K562 (cell line): ENCODE results near the gene C2CD4B. TPM values are rescaled to one million over a fixed set of nuclear protein-coding genes. Genes with fewer than 3 reads are reported as not detected.

Experiments
- ARID1B ChIP-seq: fragments of 450-650 bp; IDR thresholded peaks from 2 replicates; pipeline ENCODE4 v1.6.1; 2016; ENCODE audit warnings: antibody characterized with exemption, mild to moderate bottlenecking, inconsistent platforms
- CAMTA2 ChIP-seq: fragments of 250-450 bp; sonication (Bioruptor Pico); conservative IDR thresholded peaks from 2 replicates; pipeline ENCODE4 v1.5.1; 2022
- CC2D1A ChIP-seq: fragments of 450-650 bp; IDR thresholded peaks from 2 replicates; pipeline ENCODE4 v1.6.1; 2017; ENCODE audit warnings: mild to moderate bottlenecking
- EP400 ChIP-seq: fragments of 450-650 bp; IDR thresholded peaks from 2 replicates; pipeline ENCODE4 v1.6.1; 2017; ENCODE audit warnings: antibody characterized with exemption, mild to moderate bottlenecking, moderate library complexity
- KDM5B ChIP-seq: fragments of 200-600 bp; sonication (generic); IDR thresholded peaks from 2 replicates; pipeline ENCODE4 v1.6.1; 2012; ENCODE audit warnings: low read depth, mild to moderate bottlenecking, moderate library complexity, low read length, control low read depth, inconsistent platforms; ENCODE audit not compliant: insufficient replicate concordance
- NCOA4 ChIP-seq: fragments of 450-650 bp; IDR thresholded peaks from 2 replicates; pipeline ENCODE4 v1.6.1; 2018; ENCODE audit warnings: mild to moderate bottlenecking; ENCODE audit not compliant: partially characterized antibody
- NFRKB ChIP-seq: fragments of 450-650 bp; IDR thresholded peaks from 2 replicates; pipeline ENCODE4 v1.6.1; 2016; ENCODE audit warnings: low read depth
- PTBP1 ChIP-seq: fragments of 200-400 bp; formaldehyde crosslinking; IDR thresholded peaks from 2 replicates; pipeline ENCODE4 v1.6.1; 2017; ENCODE audit warnings: low read depth, low read length
- PTRF ChIP-seq: fragments of 450-650 bp; IDR thresholded peaks from 2 replicates; pipeline ENCODE4 v1.6.1; 2016; ENCODE audit warnings: mild to moderate bottlenecking, missing genetic modification characterization, missing compliant biosample characterization
- PURB ChIP-seq: sonication (generic); formaldehyde crosslinking; IDR thresholded peaks from 2 replicates; pipeline ENCODE4 v1.9.0; 2021; ENCODE audit warnings: low read depth, mild to moderate bottlenecking, missing genetic modification reagents
- SMAD4 ChIP-seq: fragments of 250-450 bp; sonication (Bioruptor Pico); conservative IDR thresholded peaks from 2 replicates; pipeline ENCODE4 v1.8.0; 2021; ENCODE audit warnings: inconsistent platforms, mild to moderate bottlenecking, moderate library complexity
- SMARCB1 ChIP-seq: IDR thresholded peaks from 2 replicates; pipeline ENCODE4 v1.6.1; 2011; ENCODE audit warnings: improper control_type of control experiment, low read depth; ENCODE audit not compliant: insufficient read length
- TAF9B ChIP-seq: fragments of 450-650 bp; IDR thresholded peaks from 2 replicates; pipeline ENCODE4 v1.6.1; 2018; ENCODE audit warnings: mild to moderate bottlenecking; ENCODE audit not compliant: partially characterized antibody
- ZNF143 ChIP-seq: sonication (generic); formaldehyde crosslinking; IDR thresholded peaks from 2 replicates; pipeline ENCODE4 v1.9.0; 2022; ENCODE audit warnings: mild to moderate bottlenecking, missing genetic modification reagents
- ZNF324 ChIP-seq: fragments of 250-450 bp; sonication (Bioruptor Pico); IDR thresholded peaks from 2 replicates; pipeline ENCODE4 v1.4.0; 2020; ENCODE audit warnings: mild to moderate bottlenecking
- ZNF408 ChIP-seq: fragments of 250-450 bp; sonication (Bioruptor Pico); IDR thresholded peaks from 2 replicates; pipeline ENCODE4 v1.4.0; 2020; ENCODE audit warnings: low read depth, mild to moderate bottlenecking, moderate library complexity
- ZNF695 ChIP-seq: fragments of 450-650 bp; formaldehyde crosslinking; IDR thresholded peaks from 2 replicates; pipeline ENCODE4 v1.4.0; 2020; ENCODE audit warnings: mild to moderate bottlenecking, moderate library complexity
- ZNF717 ChIP-seq: fragments of 250-450 bp; sonication (Bioruptor Pico); IDR thresholded peaks from 2 replicates; pipeline ENCODE4 v1.5.0; 2021
- polyA plus RNA-seq, 8 experiments: library from polyadenylated mRNA; depleted of rRNA in 4 of 8; stranded (reverse) in 5 of 8; unstranded in 3 of 8; fragments of >200 nt; fragmentation: Nextera tagmentation in 2 of 8; fragmentation: Illumina TruSeq in 1 of 8; extraction: Ambion mirVana in 2 of 8; extraction: Trizol in 1 of 8; gene quantifications; 2 replicates each; pipeline versions ENCODE4 v1.2.1 to v1.2.3, GENCODE V29; 2011 to 2014; ENCODE audit warnings: inconsistent platforms in 1 of 8, missing spikeins in 1 of 8
- total RNA-seq, 7 experiments: library from RNA; depleted of rRNA in 6 of 7; stranded (reverse); fragments of >200 nt in 6 of 7; fragmentation: Illumina TruSeq in 2 of 7; extraction: Trizol in 2 of 7; gene quantifications; 2 replicates each; pipeline versions ENCODE4 v1.2.1 to v1.2.3, GENCODE V29; 2011 to 2021; ENCODE audit warnings: low replicate concordance in 1 of 7
- TF ChIP-seq, protein P1 (sequence below), 2 experiments: fragments of 450-650 bp; conservative IDR thresholded peaks; 2 replicates each; pipeline ENCODE4 v1.6.1; 2017; ENCODE audit warnings: mild to moderate bottlenecking in 2 of 2, moderate library complexity in 2 of 2
- TF ChIP-seq, protein P2 (sequence below): fragments of 450-650 bp; formaldehyde crosslinking; IDR thresholded peaks from 2 replicates; pipeline ENCODE4 v1.4.0; 2022; ENCODE audit warnings: mild to moderate bottlenecking, moderate library complexity
- TF ChIP-seq, protein P3 (sequence below): fragments of 450-650 bp; formaldehyde crosslinking; IDR thresholded peaks from 2 replicates; pipeline ENCODE4 v1.4.0; 2020; ENCODE audit warnings: mild to moderate bottlenecking, moderate library complexity
- TF ChIP-seq, protein P4 (sequence below): fragments of 450-650 bp; IDR thresholded peaks from 2 replicates; pipeline ENCODE4 v1.6.1; 2017; ENCODE audit warnings: antibody characterized with exemption, mild to moderate bottlenecking

Gene C2CD4B
- total and polyA plus RNA-seq, 9 of the 15 experiments (the other 6 are each of a cell fraction or from before 2014, with no cell fraction given) = 0.11 TPM; not detected in 8

DNA sequence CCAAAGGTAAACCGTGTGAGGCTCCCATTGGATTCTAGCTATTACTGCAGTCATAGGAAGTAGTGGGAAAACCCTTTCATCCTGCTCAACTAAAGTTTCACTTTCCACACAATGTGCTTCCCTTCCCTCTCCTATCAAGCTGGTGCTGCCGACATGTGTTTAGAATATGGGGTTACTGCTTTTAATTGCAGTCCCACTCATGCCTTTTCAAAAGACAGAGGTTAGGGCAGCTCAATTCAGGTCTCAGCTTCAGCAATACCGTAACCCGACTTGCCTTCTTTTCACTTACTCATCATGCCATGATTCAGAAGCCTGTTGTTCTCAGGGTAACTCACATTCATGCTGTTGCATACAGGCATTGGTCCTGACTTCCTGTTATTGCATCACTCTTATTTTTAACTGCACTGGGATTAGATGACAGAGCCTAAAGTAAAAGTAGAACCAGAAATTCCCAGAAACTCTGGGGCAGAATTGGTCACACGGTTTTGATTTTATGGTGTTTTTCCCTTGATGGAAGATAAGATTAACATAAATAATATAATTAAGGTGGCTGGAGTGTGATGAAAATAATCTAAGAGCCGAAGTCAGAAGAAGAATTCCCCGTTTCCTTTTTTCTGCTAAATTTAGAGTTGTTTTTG, 45.7 kb downstream of the C2CD4B start (continued):
- TF ChIP-seq CAMTA2 (CRISPR knock-in tag) (no peak), ZNF408 (CRISPR knock-in tag) (no peak), PTRF (tag) (no peak), PURB (CRISPR knock-in tag) (no peak), PTBP1 (no peak), SMAD4 (CRISPR knock-in tag) (peak; percentile 51; the same call in 1 of the 2 replicates), SMARCB1 (no peak), ARID1B (peak; percentile 48; the same call in 1 of the 2 replicates), KDM5B (no peak), TAF9B (no peak), CC2D1A (no peak), ZNF717 (CRISPR knock-in tag) (no peak), NCOA4 (no peak), ZNF324 (CRISPR knock-in tag) (no peak), ZNF695 (CRISPR knock-in tag) (no peak), NFRKB (no peak), ZNF143 (CRISPR knock-in tag) (no peak), EP400 (peak; percentile 47; the same call in 1 of the 2 replicates)
- TF ChIP-seq, protein P1, sequence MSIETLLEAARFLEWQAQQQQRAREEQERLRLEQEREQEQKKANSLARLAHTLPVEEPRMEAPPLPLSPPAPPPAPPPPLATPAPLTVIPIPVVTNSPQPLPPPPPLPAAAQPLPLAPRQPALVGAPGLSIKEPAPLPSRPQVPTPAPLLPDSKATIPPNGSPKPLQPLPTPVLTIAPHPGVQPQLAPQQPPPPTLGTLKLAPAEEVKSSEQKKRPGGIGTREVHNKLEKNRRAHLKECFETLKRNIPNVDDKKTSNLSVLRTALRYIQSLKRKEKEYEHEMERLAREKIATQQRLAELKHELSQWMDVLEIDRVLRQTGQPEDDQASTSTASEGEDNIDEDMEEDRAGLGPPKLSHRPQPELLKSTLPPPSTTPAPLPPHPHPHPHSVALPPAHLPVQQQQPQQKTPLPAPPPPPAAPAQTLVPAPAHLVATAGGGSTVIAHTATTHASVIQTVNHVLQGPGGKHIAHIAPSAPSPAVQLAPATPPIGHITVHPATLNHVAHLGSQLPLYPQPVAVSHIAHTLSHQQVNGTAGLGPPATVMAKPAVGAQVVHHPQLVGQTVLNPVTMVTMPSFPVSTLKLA (conservative IDR thresholded peaks at IDR 0.05) = no peak
- TF ChIP-seq, protein P2, sequence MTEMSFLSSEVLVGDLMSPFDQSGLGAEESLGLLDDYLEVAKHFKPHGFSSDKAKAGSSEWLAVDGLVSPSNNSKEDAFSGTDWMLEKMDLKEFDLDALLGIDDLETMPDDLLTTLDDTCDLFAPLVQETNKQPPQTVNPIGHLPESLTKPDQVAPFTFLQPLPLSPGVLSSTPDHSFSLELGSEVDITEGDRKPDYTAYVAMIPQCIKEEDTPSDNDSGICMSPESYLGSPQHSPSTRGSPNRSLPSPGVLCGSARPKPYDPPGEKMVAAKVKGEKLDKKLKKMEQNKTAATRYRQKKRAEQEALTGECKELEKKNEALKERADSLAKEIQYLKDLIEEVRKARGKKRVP (CRISPR knock-in tag) = peak; percentile 96
- TF ChIP-seq, protein P3, sequence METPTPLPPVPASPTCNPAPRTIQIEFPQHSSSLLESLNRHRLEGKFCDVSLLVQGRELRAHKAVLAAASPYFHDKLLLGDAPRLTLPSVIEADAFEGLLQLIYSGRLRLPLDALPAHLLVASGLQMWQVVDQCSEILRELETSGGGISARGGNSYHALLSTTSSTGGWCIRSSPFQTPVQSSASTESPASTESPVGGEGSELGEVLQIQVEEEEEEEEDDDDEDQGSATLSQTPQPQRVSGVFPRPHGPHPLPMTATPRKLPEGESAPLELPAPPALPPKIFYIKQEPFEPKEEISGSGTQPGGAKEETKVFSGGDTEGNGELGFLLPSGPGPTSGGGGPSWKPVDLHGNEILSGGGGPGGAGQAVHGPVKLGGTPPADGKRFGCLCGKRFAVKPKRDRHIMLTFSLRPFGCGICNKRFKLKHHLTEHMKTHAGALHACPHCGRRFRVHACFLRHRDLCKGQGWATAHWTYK (CRISPR knock-in tag) = no peak
- TF ChIP-seq, protein P4, sequence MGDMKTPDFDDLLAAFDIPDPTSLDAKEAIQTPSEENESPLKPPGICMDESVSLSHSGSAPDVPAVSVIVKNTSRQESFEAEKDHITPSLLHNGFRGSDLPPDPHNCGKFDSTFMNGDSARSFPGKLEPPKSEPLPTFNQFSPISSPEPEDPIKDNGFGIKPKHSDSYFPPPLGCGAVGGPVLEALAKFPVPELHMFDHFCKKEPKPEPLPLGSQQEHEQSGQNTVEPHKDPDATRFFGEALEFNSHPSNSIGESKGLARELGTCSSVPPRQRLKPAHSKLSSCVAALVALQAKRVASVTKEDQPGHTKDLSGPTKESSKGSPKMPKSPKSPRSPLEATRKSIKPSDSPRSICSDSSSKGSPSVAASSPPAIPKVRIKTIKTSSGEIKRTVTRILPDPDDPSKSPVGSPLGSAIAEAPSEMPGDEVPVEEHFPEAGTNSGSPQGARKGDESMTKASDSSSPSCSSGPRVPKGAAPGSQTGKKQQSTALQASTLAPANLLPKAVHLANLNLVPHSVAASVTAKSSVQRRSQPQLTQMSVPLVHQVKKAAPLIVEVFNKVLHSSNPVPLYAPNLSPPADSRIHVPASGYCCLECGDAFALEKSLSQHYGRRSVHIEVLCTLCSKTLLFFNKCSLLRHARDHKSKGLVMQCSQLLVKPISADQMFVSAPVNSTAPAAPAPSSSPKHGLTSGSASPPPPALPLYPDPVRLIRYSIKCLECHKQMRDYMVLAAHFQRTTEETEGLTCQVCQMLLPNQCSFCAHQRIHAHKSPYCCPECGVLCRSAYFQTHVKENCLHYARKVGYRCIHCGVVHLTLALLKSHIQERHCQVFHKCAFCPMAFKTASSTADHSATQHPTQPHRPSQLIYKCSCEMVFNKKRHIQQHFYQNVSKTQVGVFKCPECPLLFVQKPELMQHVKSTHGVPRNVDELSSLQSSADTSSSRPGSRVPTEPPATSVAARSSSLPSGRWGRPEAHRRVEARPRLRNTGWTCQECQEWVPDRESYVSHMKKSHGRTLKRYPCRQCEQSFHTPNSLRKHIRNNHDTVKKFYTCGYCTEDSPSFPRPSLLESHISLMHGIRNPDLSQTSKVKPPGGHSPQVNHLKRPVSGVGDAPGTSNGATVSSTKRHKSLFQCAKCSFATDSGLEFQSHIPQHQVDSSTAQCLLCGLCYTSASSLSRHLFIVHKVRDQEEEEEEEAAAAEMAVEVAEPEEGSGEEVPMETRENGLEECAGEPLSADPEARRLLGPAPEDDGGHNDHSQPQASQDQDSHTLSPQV = no peak
